Measurements from ENCODE around the gene TMC4. TPM values are rescaled to one million over a fixed set of nuclear protein-coding genes. Genes with fewer than 3 reads are reported as not detected.
A peak's percentile ranks its signal among the peaks of the same experiment; 100 is the strongest.

The TMC4 gene
- total and polyA plus RNA-seq, 2 experiments from 2014 or later, result 0.18 TPM; not detected in 1

- no peaks in the 10 kb centered on the region for H3K9me3 ChIP-seq (ENCODE audit: low read depth)
- H2AFZ ChIP-seq, result no peak overlapping the region
- 94 to 95% methylated on average over 11 of the region's 11 CpGs for WGBS, 2 experiments (ENCODE audit: low coverage in 1 of 2, low lambda C conversion rate in 2 of 2, missing lambda C conversion rate in 2 of 2)
- H3K9ac ChIP-seq, result peak overlapping the region; percentile 94; the same call in 1 of the 2 replicates
- no peak overlapping the region for H3K4me2 ChIP-seq (ENCODE audit: unreplicated experiment)
- H3K4me3 ChIP-seq, result no peak overlapping the region
- peaks cover 10% of the 10 kb centered on the region for H3K4me1 ChIP-seq (ENCODE audit: insufficient read depth)
- no peaks in the 10 kb centered on the region for H3K9me2 ChIP-seq (ENCODE audit: insufficient read depth)
- H3K27me3 ChIP-seq (replicated peaks; ENCODE audit: insufficient read depth), result no peaks in the 10 kb centered on the region
- H3K79me2 ChIP-seq (ENCODE audit: insufficient read depth), result peaks cover 47% of the 10 kb centered on the region
- H3K27ac ChIP-seq, result no peak overlapping the region
- in situ Hi-C loops (cut with MboI), result no loop called here
- H3F3A ChIP-seq (ENCODE audit: insufficient read depth), result peaks cover 18% of the 10 kb centered on the region
- no peak for TF ChIP-seq EZH2 (IDR thresholded peaks at IDR 0.05; ENCODE audit: insufficient read depth, poor library complexity, severe bottlenecking)
- TF ChIP-seq EZH2phosphoT487 (IDR thresholded peaks at IDR 0.05; ENCODE audit: insufficient read depth, low read depth), result no peak
- no peak for DNase-seq
- H4K20me1 ChIP-seq (ENCODE audit: insufficient read depth), result no peaks in the 10 kb centered on the region
- peaks cover 6% of the 10 kb centered on the region for H3K36me3 ChIP-seq (ENCODE audit: low read depth)
These were observed 20.1 kb upstream of the TMC4 start for GRCh38 chr19:54193011-54193410.

- in situ Hi-C loops (cut with MboI), result no loop called here
- peaks cover 58% of the 10 kb centered on the region for H3K79me2 ChIP-seq (ENCODE audit: insufficient read depth)
- WGBS, 2 experiments (ENCODE audit: low coverage in 1 of 2, low lambda C conversion rate in 2 of 2, missing lambda C conversion rate in 2 of 2), result 60 to 61% methylated on average over 19 of the region's 19 CpGs
- no peaks in the 10 kb centered on the region for H4K20me1 ChIP-seq (ENCODE audit: insufficient read depth)
- peaks cover 6% of the 10 kb centered on the region for H3K36me3 ChIP-seq (ENCODE audit: low read depth)
- H3K27me3 ChIP-seq (replicated peaks; ENCODE audit: insufficient read depth), result no peaks in the 10 kb centered on the region
- H3K9me2 ChIP-seq (ENCODE audit: insufficient read depth), result no peaks in the 10 kb centered on the region
- peaks cover 18% of the 10 kb centered on the region for H3F3A ChIP-seq (ENCODE audit: insufficient read depth)
- H3K9ac ChIP-seq, result peak overlapping the region; percentile 94
- H2AFZ ChIP-seq, result peak overlapping the region; percentile 78
- peak; percentile 71 for DNase-seq
- peak overlapping the region; percentile 86 for H3K4me3 ChIP-seq
- peak overlapping the region; percentile 98 for H3K27ac ChIP-seq
- peaks cover 11% of the 10 kb centered on the region for H3K4me1 ChIP-seq (ENCODE audit: insufficient read depth)
- peak overlapping the region; percentile 90 for H3K4me2 ChIP-seq (ENCODE audit: unreplicated experiment)
- H3K9me3 ChIP-seq (ENCODE audit: low read depth), result no peaks in the 10 kb centered on the region
- no peak for TF ChIP-seq EZH2phosphoT487 (IDR thresholded peaks at IDR 0.05; ENCODE audit: insufficient read depth, low read depth)
- no peak for TF ChIP-seq EZH2 (IDR thresholded peaks at IDR 0.05; ENCODE audit: insufficient read depth, poor library complexity, severe bottlenecking)
These were observed 19.0 kb upstream of the TMC4 start for GRCh38 chr19:54191811-54192453.

GRCh38 chr19:54191011-54191810 is 18.3 kb upstream of the TMC4 start, which contains the start of gene TSEN34:
Gene TSEN34 (plus strand): TSS chr19:54191308. CDS start chr19:54191365, 57 bp downstream.
- Histone ChIP-seq H3K9me3 (ENCODE audit: low read depth) (no peaks in the 10 kb centered on the region), H3K9ac (peak within 1 kb of the TSS; percentile 94), H3K79me2 (ENCODE audit: insufficient read depth) (peaks cover 65% of the 10 kb centered on the region), H3F3A (ENCODE audit: insufficient read depth) (peaks cover 18% of the 10 kb centered on the region), H3K4me1 (ENCODE audit: insufficient read depth) (peaks cover 11% of the 10 kb centered on the region), H3K27ac (peak within 1 kb of the TSS; percentile 98), H4K20me1 (ENCODE audit: insufficient read depth) (no peaks in the 10 kb centered on the region), H3K4me3 (peak within 1 kb of the TSS; percentile 86), H2AFZ (peak within 1 kb of the TSS; percentile 78), H3K4me2 (ENCODE audit: unreplicated experiment) (peak within 1 kb of the TSS; percentile 90), H3K9me2 (ENCODE audit: insufficient read depth) (no peaks in the 10 kb centered on the region), H3K36me3 (ENCODE audit: low read depth) (peaks cover 6% of the 10 kb centered on the region), H3K27me3 (replicated peaks; ENCODE audit: insufficient read depth) (no peaks in the 10 kb centered on the region)
- peak; percentile 90 for DNase-seq
- in situ Hi-C loops (cut with MboI), result no loop called here
- WGBS, 2 experiments (ENCODE audit: low coverage in 1 of 2, low lambda C conversion rate in 2 of 2, missing lambda C conversion rate in 2 of 2), result 1 to 2% methylated on average over 44 to 68 of the region's 77 CpGs
- TF ChIP-seq EZH2 (IDR thresholded peaks at IDR 0.05; ENCODE audit: insufficient read depth, poor library complexity, severe bottlenecking) (no peak), EZH2phosphoT487 (IDR thresholded peaks at IDR 0.05; ENCODE audit: insufficient read depth, low read depth) (no peak)

GRCh38 chr19:54190503-54191010 is 17.6 kb upstream of the TMC4 start:
- Histone ChIP-seq H3K79me2 (ENCODE audit: insufficient read depth) (peaks cover 70% of the 10 kb centered on the region), H2AFZ (peak overlapping the region; percentile 78), H3F3A (ENCODE audit: insufficient read depth) (peaks cover 18% of the 10 kb centered on the region), H3K9ac (peak overlapping the region; percentile 94), H4K20me1 (ENCODE audit: insufficient read depth) (no peaks in the 10 kb centered on the region), H3K4me2 (ENCODE audit: unreplicated experiment) (peak overlapping the region; percentile 90), H3K4me3 (peak overlapping the region; percentile 86), H3K9me2 (ENCODE audit: insufficient read depth) (no peaks in the 10 kb centered on the region), H3K4me1 (ENCODE audit: insufficient read depth) (peaks cover 11% of the 10 kb centered on the region), H3K27me3 (replicated peaks; ENCODE audit: insufficient read depth) (no peaks in the 10 kb centered on the region), H3K27ac (peak overlapping the region; percentile 98), H3K9me3 (ENCODE audit: low read depth) (no peaks in the 10 kb centered on the region), H3K36me3 (ENCODE audit: low read depth) (peaks cover 6% of the 10 kb centered on the region)
- peak; percentile 100 for DNase-seq
- in situ Hi-C loops (cut with MboI), result no loop called here
- TF ChIP-seq EZH2 (IDR thresholded peaks at IDR 0.05; ENCODE audit: insufficient read depth, poor library complexity, severe bottlenecking), result no peak
- no peak for TF ChIP-seq EZH2phosphoT487 (IDR thresholded peaks at IDR 0.05; ENCODE audit: insufficient read depth, low read depth)
- WGBS, 2 experiments (ENCODE audit: low coverage in 1 of 2, low lambda C conversion rate in 2 of 2, missing lambda C conversion rate in 2 of 2), result 0 to 2% methylated on average over 48 to 56 of the region's 56 CpGs
